Heart left ventricle (tissue), 13 donors: ENCODE results near the gene SMG5.

ENCODE experiments used
- POLR2A ChIP-seq, 2 donors: fragments of 450-650 bp; IDR thresholded peaks; one replicate each; pipeline ENCODE4 v1.6.1; 2017; ENCODE audit warnings: antibody characterized with exemption in 2 of 2, mild to moderate bottlenecking in 2 of 2, moderate library complexity in 2 of 2
- TF ChIP-seq, protein P1 (sequence below), 12 donors: fragments of 200-600 bp; sonication (generic) in 4 of 12; IDR thresholded peaks; one replicate each; pipeline versions ENCODE4 v1.5.0 to v1.8.0; 2018 to 2022; ENCODE audit warnings: antibody characterized with exemption in 12 of 12, mild to moderate bottlenecking in 5 of 12
- donor health status: ischemic (EF 13 %, LVEDD 7.1; RV severe dilation, severe dysfunction).
- donor health status: DM: no; HTN: yes; CAD: no.
- donor health status: DM: no; HTN: no; CAD: no.
- donor health status: ischemic (EF 25% LVEDD 6.9; RV normal size, moderate dysfunction).
- donor health status: ischemic (EF 25% LVEDD 5.7; RV mildly dilated, moderate dysfunction).
- donor health status: ischemic (EF 35%, LVEDD 5.7; RV mildly dilated, moderate dysfunction).
- donor health status: nonischemic (EF 11% LVEDD 7.7; RV severe dilation, severe dysfunction).
- donor health status: DM: yes; HTN: yes; CAD: no.
- donor health status: PGD.
- donor health status: ischemic (EF 29% LVEDD 5.4; RV normal size, mild dysfunction).
- donor health status: nonischemic (EF 23%, LVEDD 6.1; RV moderate dilation, normal function).

DNA sequence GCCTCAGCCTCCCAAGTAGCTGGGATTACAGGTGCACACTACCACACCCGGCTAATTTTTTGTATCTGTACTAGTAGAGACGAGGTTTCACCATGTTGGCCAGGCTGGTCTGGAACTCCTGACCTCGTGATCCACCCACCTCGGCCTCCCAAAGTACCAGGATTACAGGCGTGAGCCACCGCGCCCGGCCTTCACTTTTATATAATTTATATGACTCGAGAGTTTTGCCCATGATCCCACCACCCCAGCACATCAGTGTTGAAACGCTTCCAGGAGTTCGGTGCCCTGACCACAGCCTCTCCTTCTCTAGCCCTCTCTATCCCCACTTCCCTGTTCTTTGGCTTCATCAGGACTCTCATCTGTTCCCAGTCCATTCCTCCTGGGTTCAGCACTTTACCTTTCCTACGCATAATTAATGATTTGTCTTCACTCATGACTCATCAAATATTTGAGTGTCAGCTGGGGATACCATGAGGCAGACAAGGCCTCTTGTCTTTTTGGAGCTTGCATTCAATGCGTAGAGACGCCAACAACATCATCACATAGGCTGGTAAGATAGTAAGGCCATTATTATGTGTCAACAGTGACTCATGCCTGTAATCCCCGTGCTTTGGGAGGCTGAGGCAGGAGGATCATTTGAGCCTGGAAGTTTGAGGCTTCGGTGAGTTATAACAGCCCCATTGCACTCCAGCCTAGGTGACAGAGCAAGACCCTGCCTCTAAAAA is 68.4 kb downstream of the SMG5 start:
- TF ChIP-seq, protein P1, sequence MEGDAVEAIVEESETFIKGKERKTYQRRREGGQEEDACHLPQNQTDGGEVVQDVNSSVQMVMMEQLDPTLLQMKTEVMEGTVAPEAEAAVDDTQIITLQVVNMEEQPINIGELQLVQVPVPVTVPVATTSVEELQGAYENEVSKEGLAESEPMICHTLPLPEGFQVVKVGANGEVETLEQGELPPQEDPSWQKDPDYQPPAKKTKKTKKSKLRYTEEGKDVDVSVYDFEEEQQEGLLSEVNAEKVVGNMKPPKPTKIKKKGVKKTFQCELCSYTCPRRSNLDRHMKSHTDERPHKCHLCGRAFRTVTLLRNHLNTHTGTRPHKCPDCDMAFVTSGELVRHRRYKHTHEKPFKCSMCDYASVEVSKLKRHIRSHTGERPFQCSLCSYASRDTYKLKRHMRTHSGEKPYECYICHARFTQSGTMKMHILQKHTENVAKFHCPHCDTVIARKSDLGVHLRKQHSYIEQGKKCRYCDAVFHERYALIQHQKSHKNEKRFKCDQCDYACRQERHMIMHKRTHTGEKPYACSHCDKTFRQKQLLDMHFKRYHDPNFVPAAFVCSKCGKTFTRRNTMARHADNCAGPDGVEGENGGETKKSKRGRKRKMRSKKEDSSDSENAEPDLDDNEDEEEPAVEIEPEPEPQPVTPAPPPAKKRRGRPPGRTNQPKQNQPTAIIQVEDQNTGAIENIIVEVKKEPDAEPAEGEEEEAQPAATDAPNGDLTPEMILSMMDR (IDR thresholded peaks at IDR 0.05): no peak
- TF ChIP-seq POLR2A (IDR thresholded peaks at IDR 0.05): no peak
